GM23248 (cell line): ENCODE measurements around the gene CTDNEP1.

Source experiments
- EZH2 ChIP-seq: fragments of 200-600 bp; sonication (generic); IDR thresholded peaks from 2 replicates; pipeline ENCODE4 v1.6.1; 2018; ENCODE audit warnings: antibody characterized with exemption, mild to moderate bottlenecking; ENCODE audit not compliant: insufficient read depth, poor library complexity, severe bottlenecking
- EZH2phosphoT487 ChIP-seq: fragments of 200-600 bp; sonication (generic); IDR thresholded peaks from 2 replicates; pipeline ENCODE4 v1.6.1; 2018; ENCODE audit warnings: antibody characterized with exemption, moderate library complexity, mild to moderate bottlenecking, low read depth; ENCODE audit not compliant: insufficient read depth

DNA sequence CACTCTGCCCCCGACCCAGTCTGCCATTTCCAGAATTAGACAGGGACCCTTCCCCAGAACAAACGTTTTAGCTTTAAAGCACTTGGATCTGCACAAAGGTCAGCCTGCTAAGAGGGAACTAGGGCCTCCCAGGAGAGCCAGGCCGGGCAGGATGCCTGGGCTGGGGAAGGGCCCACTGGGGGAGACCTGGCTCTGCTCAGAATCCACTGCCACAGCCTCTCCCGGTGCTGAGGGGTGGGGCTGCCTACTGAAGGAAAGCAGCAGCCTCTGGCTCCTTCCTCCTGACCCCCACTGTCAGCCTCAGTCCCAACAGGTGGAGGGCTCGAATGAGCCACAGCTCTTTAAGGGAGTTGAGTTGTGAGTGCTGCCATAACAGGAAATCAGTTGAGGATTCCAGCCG lies 41.2 kb upstream of the CTDNEP1 start:
- TF ChIP-seq EZH2, result no peak
- no peak for TF ChIP-seq EZH2phosphoT487
